Muscle of leg (tissue), 11 donors: ENCODE results near the gene PRDM16. TPM values are rescaled to one million over a fixed set of nuclear protein-coding genes. Genes with fewer than 3 reads are reported as not detected.

Experiments
- DNase-seq: peaks from one replicate; pipeline ENCODE4 v3.0.0; 2013
- H3K27ac ChIP-seq: one replicate; pipeline ENCODE4 v1.5.1; 2013; ENCODE audit warnings: mild to moderate bottlenecking, low read length, control low read depth
- H3K27me3 ChIP-seq: one replicate; pipeline ENCODE4 v1.6.1; 2013; ENCODE audit warnings: low read length; ENCODE audit not compliant: control insufficient read depth, insufficient read depth
- H3K36me3 ChIP-seq: one replicate; pipeline ENCODE4 v1.6.1; 2013; ENCODE audit warnings: low read length; ENCODE audit not compliant: control insufficient read depth, insufficient read depth
- H3K4me1 ChIP-seq: one replicate; pipeline ENCODE4 v1.6.1; 2013; ENCODE audit warnings: low read length; ENCODE audit not compliant: control insufficient read depth, insufficient read depth
- H3K4me3 ChIP-seq: one replicate; pipeline ENCODE4 v1.5.1; 2013; ENCODE audit warnings: low read length, control low read depth
- H3K9me3 ChIP-seq: replicated peaks from 2 replicates; pipeline ENCODE4 v1.6.1; 2013; ENCODE audit warnings: low read depth, low read length; ENCODE audit not compliant: control insufficient read depth
- WGBS: methylation state at CpG from one replicate; pipeline ENCODE4 v1.1.5; 2013; ENCODE audit warnings: missing lambda C conversion rate; ENCODE audit not compliant: insufficient coverage; 5-methylcytosine and 5-hydroxymethylcytosine counted together
- polyA plus RNA-seq, 8 donors: library from polyadenylated mRNA; unstranded; fragments of 120-200 nt; gene quantifications; one replicate each; pipeline versions ENCODE4 v1.2.1 to v1.2.3, GENCODE V29; 2013; ENCODE audit warnings: inconsistent platforms in 1 of 8, low replicate concordance in 1 of 8; ENCODE audit not compliant: insufficient read length in 8 of 8, insufficient read depth in 1 of 8
- total RNA-seq: library from RNA; stranded (reverse); fragments of 120-200 nt; gene quantifications from one replicate; pipeline ENCODE4 v1.2.4, GENCODE V29; 2013

PRDM16 gene
- total and polyA plus RNA-seq, 9 donors, result 0.43 to 1.9 (median 0.95) TPM

- Histone ChIP-seq H3K27ac (no peak overlapping the region), H3K27me3 (peaks cover 42% of the 10 kb centered on the region), H3K4me1 (no peaks in the 10 kb centered on the region), H3K36me3 (no peaks in the 10 kb centered on the region), H3K4me3 (no peak overlapping the region), H3K9me3 (no peaks in the 10 kb centered on the region)
- WGBS, result 93% methylated on average over 4 of the region's 4 CpGs
- no peak for DNase-seq
These were observed 204.4 kb downstream of the PRDM16 start for GRCh38 chr1:3273447-3273846.

- WGBS, result 62% methylated on average over 7 of the region's 12 CpGs
- no peaks in the 10 kb centered on the region for H3K9me3 ChIP-seq
- H3K36me3 ChIP-seq, result no peaks in the 10 kb centered on the region
- no peak overlapping the region for H3K4me3 ChIP-seq
- no peak overlapping the region for H3K27ac ChIP-seq
- H3K4me1 ChIP-seq, result no peaks in the 10 kb centered on the region
- H3K27me3 ChIP-seq, result peaks cover 34% of the 10 kb centered on the region
- no peak for DNase-seq
These were observed 206.0 kb downstream of the PRDM16 start for GRCh38 chr1:3274972-3275371.

GRCh38 chr1:3275471-3276340 is 206.7 kb downstream of the PRDM16 start:
- no peak overlapping the region for H3K4me3 ChIP-seq
- DNase-seq, result no peak
- H3K9me3 ChIP-seq, result no peaks in the 10 kb centered on the region
- H3K4me1 ChIP-seq, result no peaks in the 10 kb centered on the region
- no peaks in the 10 kb centered on the region for H3K36me3 ChIP-seq
- 56% methylated on average over 32 of the region's 37 CpGs for WGBS
- no peak overlapping the region for H3K27ac ChIP-seq
- peaks cover 30% of the 10 kb centered on the region for H3K27me3 ChIP-seq

DNA sequence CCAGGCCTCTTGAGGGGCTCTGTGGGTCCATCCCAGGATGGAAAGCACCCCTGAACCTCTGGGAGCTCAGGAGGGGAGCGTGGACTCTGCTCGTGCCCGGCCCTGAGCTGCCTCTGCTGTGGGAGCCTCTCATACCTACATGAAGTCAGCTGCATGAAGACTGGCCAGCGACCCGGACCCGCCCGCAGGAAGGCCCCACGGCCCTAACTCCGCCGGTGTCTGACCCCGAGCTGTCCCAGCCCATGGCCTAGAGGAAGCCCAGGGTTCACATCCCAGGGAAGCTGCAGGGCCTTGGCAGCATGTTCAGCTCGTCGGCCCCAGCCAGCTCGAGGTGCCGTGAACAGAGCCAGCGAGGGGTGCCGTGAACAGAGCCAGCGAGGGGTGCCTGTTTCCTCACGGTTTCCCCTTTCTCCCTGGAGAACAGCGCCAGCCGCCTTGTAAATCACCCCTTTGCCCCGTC is 207.4 kb downstream of the PRDM16 start:
- no peaks in the 10 kb centered on the region for H3K9me3 ChIP-seq
- H3K36me3 ChIP-seq, result no peaks in the 10 kb centered on the region
- no peak overlapping the region for H3K27ac ChIP-seq
- no peaks in the 10 kb centered on the region for H3K4me1 ChIP-seq
- H3K27me3 ChIP-seq, result peaks cover 30% of the 10 kb centered on the region
- H3K4me3 ChIP-seq, result no peak overlapping the region
- DNase-seq, result no peak
- 62% methylated on average over 18 of the region's 22 CpGs for WGBS

DNA sequence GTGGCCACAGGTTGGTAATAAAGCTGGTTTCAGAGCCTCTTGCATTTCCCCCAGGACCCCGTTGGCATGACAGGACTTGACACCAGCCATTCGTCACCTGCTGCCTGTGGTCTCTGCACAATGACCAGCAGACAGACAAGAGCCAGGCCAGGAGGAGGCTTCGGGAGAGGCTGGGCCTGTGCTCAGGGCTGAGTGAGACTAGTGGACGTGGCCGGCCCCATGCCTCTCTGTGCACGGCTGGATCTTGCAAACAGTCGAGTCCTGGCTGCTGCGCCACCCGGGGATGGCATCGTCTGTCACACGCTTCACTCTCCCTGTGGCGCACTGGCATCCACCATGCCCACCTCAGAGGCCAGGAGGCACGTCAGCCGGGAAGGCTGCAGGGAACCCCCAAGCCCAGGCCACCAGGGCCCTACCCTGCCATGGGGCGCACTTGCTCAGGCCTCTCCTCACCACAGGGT is 208.0 kb downstream of the PRDM16 start:
- Histone ChIP-seq H3K27me3 (peaks cover 25% of the 10 kb centered on the region), H3K36me3 (no peaks in the 10 kb centered on the region), H3K9me3 (no peaks in the 10 kb centered on the region), H3K27ac (no peak overlapping the region), H3K4me1 (no peaks in the 10 kb centered on the region), H3K4me3 (no peak overlapping the region)
- DNase-seq, result no peak
- 74% methylated on average over 14 of the region's 15 CpGs for WGBS

- 86% methylated on average over 17 of the region's 19 CpGs for whole genome bisulfite sequencing
These were observed 208.6 kb downstream of the PRDM16 start for GRCh38 chr1:3277623-3278022.

DNA sequence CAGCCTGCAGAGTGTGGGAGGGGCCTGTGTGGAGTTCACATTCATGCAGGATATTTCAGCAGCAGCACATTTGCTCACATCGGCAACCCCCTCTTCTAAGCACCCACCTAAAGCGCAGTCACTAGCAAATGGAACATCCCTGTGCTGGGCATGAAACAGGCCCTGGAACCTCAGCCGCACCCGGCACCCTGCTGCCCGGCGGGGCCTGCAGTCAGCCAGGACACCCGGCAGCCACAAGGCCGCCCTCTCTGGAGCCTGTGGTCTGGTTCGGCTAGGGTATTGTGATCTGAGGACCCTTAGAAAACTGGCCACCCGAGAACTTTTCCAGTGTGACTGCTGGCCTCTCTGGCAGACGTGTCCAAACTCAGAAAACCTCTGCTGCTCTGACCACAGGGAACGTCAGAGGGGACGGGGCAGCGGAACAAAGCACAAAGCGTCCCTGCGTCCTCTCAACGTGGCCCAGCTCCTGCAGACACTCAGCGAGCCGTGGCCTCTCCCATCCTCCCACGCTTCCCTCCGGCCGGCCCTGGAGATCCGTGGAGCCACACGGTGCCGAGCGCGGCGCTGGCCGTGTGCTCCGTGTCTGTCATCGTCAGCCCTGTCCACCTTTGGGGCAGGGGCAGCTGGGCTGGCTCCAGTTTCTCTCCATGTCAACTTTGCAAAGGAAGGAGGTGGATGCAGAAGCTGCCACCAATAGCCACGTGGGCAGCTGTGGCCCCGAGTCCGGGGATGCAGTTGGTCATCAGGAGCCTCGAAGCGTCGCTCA is 209.6 kb downstream of the PRDM16 start:
- no peaks in the 10 kb centered on the region for H3K9me3 ChIP-seq
- no peaks in the 10 kb centered on the region for H3K36me3 ChIP-seq
- H3K4me1 ChIP-seq, result peaks cover 11% of the 10 kb centered on the region
- DNase-seq, result no peak
- 86% methylated on average over 30 of the region's 37 CpGs for WGBS
- H3K27ac ChIP-seq, result no peak overlapping the region
- H3K4me3 ChIP-seq, result no peak overlapping the region
- peaks cover 27% of the 10 kb centered on the region for H3K27me3 ChIP-seq

More at GRCh38 chr1:3277623-3278022, 208.6 kb downstream of the PRDM16 start:
- Histone ChIP-seq H3K36me3 (no peaks in the 10 kb centered on the region), H3K27me3 (peaks cover 23% of the 10 kb centered on the region), H3K4me1 (peaks cover 2% of the 10 kb centered on the region), H3K4me3 (no peak overlapping the region), H3K9me3 (no peaks in the 10 kb centered on the region), H3K27ac (no peak overlapping the region)
- DNase-seq, result no peak

- H3K27ac ChIP-seq, result no peak overlapping the region
- H3K27me3 ChIP-seq, result peaks cover 32% of the 10 kb centered on the region
- H3K36me3 ChIP-seq, result no peaks in the 10 kb centered on the region
- no peak overlapping the region for H3K4me3 ChIP-seq
- H3K4me1 ChIP-seq, result peaks cover 13% of the 10 kb centered on the region
- WGBS, result 80% methylated on average over 18 of the region's 19 CpGs
- no peak for DNase-seq
- no peaks in the 10 kb centered on the region for H3K9me3 ChIP-seq
These were observed 210.1 kb downstream of the PRDM16 start for GRCh38 chr1:3279182-3279470.

DNA sequence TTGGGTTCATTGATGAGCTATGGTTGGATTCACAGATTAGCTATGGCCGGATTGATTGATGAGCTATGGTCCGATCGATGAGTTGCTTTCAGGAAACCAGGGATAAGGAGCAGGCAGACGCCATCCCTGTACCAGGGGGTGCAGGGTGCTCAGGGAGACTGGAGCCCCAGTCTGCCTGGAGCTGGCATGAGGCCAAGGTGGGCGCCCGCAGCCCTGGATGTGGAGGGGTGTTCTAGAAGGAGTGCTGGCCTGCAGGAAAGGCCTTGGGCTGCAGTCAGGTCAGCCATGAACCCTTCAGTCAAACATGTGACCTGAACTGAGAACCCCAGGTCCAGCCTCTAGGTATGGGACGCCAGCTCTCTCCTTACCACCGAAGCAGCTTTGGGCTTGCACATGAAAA is 212.7 kb downstream of the PRDM16 start:
- Histone ChIP-seq H3K27ac (no peak overlapping the region), H3K4me3 (no peak overlapping the region), H3K4me1 (peaks cover 13% of the 10 kb centered on the region), H3K27me3 (peaks cover 48% of the 10 kb centered on the region), H3K9me3 (no peaks in the 10 kb centered on the region), H3K36me3 (no peaks in the 10 kb centered on the region)
- WGBS, result 95% methylated on average over 8 of the region's 8 CpGs
- no peak for DNase-seq

DNA sequence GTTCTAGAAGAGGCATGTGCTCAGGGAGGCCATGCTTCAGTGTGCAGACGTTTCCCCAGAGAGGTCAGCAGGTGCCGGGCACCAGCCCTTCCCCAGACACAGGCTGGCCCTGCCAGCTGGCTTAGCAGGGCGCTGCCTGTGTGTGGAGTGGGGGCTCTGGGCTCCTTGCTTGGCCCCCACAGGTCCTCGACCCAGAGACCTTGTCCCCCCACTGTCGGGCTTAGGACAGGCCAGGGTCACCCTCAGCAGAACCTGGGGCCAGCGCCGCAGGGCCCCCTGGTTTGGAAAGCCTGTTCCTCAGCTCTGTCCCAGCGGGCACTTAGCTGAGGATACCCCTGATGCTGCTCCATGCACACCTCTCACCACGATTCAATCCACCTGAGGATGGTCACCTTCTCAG is 213.2 kb downstream of the PRDM16 start:
- 83% methylated on average over 2 of the region's 9 CpGs for whole genome bisulfite sequencing
- Histone ChIP-seq H3K36me3 (no peaks in the 10 kb centered on the region), H3K4me1 (peaks cover 13% of the 10 kb centered on the region), H3K27ac (no peak overlapping the region), H3K27me3 (peaks cover 47% of the 10 kb centered on the region), H3K4me3 (no peak overlapping the region), H3K9me3 (no peaks in the 10 kb centered on the region)
- no peak for DNase-seq
